Activated T-cell treated with anti-CD3 and anti-CD28 coated beads for 1 hour (primary cell): ENCODE results near the gene LGALS7B.
"Not testable (repeated sequence)": the region's sequence is repeated elsewhere in the genome, so short reads cannot be mapped to it uniquely, and the experiment has no call there.

ENCODE experiments used
- DNase-seq: peaks from one replicate; pipeline ENCODE4 v3.0.0-alpha.2; 2020; ENCODE audit warnings: low read depth

LGALS7B gene

DNA sequence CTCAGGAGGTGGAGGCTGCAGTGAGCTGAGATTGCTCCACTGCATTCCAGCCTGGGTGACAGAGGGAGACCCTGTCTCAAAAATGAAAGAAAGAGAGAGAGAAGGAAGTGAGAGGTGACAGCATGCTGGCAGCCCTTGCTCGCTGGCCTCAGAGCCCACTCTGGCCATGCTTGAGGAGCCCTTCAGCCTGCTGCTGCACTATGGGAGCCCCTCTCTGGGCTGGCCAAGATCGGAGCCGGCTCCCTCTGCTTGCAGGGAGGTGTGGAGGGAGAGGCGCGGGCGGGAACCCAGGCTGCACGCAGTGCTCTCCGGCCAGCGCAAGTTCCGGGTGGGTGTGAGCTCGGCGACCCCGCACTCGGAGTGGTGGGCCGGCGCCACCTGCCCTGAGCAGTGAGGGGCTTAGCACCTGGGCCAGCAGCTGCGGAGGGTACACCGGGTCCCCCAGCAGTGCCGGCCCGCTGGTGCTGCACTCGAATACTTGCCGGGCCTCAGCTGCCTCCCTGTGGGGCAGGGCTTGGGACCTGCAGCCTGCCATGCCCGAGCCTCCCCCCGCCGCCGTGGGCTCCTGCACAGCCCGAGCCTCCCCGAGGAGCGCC, 32.3 kb downstream of the LGALS7B start:
- not testable (repeated sequence) for DNase-seq

DNA sequence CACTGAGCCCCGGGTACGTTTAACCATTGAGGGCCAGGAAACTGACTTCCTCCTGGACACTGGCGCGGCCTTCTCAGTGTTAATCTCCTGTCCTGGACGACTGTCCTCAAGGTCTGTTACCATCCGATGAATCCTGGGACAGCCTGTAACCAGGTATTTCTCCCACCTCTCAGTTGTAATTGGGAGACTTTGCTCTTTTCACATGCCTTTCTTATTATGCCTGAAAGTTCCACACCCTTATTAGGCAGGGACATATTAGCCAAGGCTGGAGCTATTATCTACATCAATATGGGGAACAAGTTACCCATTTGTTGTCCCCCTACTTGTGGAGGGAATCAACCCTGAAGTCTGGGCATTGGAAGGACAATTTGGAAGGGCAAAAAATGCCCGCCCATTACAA, 36.9 kb downstream of the LGALS7B start:
- DNase-seq, result not testable (repeated sequence)

DNA sequence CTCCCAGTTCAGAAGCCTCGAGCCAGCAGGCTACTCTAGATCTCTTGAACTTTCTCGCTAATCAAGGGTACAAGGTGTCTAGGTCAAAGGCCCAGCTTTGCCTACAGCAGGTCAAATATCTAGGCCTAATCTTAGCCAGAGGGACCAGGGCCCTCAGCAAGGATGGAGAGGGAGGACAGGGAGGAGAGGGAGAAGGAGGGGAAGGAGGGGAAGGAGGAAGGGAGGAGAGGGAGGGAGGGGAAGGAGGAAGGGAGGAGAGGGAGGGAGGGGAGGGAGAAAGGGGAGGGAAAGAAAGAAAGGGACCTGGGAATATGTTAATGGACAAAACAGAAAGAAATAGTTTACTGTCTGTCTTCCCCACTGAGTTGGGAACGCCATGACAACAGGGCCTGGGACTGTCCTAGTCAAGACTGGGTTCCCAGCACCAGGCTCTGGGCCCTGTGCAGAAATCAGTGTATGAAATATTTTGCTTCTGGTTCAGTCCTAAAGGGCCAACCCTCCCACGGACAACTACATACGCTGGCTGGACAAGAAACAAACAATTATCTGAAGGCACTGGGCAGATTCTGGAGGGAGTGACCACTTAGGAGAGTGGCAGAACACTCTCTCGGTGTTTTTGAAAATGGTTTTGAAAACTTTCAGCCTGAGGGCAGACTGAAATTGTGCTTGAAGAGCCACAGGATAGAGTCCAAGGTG, 38.0 kb downstream of the LGALS7B start:
- no peak for DNase-seq

DNA sequence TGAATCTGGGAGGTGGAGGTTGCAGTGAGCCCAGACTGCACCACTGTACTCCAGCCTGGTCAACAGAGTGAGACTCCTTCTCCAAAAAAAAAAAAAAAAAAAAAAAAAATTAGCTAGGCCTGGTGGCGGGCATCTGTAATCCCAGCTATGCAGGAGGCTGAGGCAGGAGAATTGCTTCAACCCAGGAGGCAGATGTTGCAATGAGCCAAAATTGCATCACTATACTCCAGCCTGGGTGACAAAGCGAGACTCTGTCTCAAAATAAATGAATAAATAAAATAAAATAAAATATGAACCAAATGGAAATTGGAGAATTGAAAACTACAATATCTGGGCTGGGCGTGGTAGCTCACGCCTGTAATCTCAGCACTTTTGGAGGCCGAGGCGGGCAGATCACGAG, 40.2 kb downstream of the LGALS7B start:
- DNase-seq, result not testable (repeated sequence)

DNA sequence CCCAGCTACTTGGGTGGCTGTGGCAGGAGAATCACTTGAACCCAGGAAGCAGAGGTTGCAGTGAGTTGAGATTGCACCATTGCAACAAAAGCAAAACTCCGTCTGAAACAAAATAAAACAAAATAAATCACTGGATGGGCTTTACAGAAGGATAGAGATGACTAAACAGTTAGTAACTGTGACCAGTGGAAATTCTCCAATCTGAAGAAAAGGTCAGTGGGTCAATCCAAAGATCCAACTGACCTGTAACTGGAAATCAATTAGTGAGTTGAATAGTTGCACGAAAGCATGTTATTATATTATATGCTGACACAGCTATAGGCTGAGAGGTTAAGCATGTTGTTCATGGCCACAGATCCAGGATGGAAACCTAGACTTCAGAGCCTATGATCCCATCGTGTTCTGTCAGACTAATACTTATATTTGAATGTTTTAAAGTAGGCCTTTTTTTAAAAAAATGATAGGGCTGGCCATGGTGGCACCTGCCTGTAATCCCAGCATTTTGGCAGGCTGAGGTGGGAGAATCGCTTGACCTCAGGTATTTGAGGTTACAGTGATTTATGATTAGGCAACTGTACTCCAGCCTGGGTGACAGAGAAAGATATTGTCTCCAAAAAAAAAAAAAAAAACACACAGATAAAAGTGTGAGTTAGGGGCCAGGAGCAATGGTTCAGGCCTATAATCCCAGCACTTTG, 41.2 kb downstream of the LGALS7B start:
- no peak for DNase-seq

DNA sequence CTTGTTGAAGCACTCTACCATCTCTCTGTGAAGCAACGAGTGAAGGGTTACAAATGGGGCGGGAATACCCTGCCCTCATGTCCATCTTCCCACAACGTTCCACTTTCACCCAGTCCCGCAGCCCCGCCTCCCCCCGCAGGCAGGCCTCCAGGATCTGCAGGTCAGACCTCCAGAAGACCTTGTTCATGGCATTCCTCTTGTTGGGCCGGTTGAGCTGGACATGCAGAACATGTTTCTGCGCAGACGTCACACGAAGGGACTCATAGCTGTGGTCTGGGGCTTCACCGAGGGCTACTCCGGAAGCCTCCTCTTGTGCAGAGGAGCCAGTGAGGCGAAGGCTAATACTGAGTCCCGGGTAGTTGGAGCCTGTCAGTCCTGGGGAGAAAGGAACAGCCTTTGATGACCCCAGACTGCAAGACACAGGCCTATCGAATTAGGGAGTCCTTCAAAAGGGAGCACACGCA, 42.2 kb downstream of the LGALS7B start:
- no peak for DNase-seq

DNA sequence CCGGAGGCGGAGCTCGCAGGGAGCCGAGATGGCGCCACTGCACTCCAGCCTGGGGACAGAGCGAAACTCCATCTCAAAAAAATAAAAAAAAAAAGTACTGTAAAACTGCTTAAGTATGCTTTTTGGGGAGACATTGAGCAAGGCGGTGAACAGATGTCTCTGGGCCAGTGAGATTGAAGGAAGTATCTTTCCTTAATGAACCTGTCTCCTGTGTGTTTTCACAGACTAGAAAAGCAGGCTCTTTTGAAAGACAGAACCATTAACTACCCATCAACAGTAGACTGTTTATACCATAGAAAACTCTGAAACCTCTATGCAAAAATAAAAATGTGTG, 44.1 kb downstream of the LGALS7B start:
- DNase-seq, result no peak

DNA sequence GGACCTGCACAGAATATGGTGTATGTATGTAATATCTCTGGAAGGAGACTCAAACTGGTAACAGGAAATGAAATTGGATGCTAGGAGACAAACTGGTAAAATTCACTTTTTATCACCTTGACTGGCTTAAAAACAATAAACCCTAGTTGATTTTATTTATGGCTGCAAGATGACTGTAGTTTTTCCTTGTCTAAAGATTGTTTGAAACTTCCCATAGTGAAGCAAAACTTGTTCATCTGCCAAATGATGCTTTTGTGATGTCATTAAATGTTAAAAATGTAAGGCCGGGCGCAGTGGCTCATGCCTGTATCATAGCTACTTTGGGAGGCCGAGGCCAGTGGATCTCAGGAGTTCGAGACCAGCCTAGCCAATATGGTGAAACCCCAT, 45.1 kb downstream of the LGALS7B start:
- DNase-seq, result no peak

DNA sequence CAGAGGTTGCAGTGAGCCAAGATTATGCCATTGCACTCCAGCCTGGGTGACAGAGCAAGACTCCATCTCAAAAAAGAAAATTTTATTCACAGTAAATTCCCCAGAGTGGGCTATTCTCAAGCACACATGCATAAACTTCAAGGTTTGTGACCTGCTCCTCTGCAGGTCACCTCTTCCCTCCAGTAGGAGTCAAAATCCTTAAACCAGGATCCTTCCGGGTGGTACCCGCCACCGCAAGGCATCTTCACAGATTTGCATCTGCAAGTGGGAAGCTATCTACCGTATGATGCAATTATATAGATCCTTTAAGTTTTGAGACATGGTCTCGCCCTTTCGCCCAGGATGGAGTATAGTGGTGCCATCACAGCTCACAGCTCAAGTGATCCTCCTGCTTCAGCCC, 45.6 kb downstream of the LGALS7B start:
- DNase-seq, result no peak

DNA sequence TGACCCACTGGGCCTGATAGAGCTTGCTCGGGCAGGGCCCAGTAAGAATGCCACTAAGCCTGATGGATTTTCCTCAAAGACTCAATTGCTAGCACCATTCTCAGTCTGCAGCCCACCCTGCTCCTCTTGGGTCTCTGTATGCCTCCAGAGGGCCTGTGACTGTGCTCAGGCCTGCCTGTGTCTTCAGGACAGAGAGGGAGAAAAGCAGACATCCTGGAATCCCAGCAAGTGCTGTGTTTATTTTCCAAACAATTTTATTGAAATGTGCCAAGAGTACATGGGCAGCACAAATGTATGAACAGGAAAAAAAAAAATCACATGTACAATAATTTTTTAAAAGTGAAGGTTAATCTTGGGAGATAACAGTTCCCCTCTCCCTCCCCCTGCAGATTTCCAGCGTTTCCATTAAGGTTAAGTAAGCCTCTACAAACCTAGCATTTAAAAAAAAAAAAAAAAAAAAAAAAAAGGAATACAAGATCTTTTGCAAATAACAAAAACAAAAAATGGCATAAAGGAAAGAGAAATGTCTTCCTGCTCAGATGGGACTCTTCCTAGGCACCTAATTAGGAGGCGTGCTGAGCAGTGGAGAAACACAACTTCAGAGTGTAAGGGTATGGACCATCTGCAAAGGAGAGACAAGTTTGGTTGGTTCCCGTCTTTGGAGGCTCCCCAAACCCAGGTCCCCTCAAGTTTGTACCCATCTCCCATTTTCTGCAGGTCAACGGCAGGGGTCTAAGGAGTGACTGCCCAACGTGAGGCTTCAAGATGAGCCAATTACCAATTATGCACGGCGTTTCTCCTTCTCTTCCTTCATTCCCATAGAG, 47.4 kb downstream of the LGALS7B start:
- no peak for DNase-seq

DNA sequence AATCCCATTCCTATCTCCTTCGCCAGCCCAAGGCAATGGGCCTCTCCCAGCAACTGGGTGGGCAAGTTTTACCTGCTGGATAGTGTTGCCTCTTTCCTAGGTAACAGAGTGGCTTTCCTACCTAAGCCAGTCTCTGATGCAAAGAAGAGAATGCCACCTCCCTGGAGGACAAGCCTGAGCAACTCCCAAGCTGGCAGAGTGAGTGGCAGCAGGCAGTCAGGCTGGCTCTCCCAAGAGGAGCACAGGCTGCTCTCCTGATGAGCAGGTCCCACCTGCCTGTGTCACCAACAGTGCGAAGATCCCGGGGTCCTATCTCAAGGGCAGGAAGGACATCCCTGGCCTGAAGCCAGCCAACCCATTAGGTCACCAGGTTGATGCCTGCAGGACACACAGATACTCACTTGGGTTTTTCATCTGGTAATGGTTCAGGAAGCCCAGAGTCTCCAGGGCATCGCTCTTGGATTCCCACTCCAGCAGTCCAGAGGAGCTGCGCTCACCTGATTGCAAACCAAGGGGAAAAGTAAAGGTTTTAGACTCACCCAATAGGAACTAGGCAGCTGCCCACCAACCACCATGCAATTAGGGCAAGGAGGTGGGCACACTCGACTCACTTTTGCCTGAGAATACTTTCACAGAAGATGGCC, 48.1 kb downstream of the LGALS7B start:
- no peak for DNase-seq

DNA sequence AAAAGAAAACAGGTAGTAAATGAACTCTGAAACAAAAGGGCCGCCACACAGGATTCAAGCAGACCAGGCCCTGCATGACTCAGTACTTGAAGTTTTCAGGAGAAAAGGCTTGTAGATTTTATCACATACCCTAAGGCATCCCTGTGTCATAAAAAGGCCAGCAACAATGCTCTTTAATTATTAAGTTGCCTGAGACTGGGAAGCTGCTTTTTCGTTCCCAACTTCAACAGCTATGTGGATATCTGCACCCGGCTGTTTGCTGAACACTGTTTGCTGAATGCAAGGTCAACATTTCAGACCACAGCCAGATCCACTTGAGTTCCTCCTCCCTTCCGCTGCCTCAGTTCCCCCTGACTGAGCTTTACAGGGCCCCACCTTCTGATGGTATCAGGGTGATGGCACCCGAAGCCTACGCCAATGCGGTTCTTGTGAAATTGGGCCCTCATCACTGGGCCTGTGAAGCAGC, 48.7 kb downstream of the LGALS7B start:
- no peak for DNase-seq

DNA sequence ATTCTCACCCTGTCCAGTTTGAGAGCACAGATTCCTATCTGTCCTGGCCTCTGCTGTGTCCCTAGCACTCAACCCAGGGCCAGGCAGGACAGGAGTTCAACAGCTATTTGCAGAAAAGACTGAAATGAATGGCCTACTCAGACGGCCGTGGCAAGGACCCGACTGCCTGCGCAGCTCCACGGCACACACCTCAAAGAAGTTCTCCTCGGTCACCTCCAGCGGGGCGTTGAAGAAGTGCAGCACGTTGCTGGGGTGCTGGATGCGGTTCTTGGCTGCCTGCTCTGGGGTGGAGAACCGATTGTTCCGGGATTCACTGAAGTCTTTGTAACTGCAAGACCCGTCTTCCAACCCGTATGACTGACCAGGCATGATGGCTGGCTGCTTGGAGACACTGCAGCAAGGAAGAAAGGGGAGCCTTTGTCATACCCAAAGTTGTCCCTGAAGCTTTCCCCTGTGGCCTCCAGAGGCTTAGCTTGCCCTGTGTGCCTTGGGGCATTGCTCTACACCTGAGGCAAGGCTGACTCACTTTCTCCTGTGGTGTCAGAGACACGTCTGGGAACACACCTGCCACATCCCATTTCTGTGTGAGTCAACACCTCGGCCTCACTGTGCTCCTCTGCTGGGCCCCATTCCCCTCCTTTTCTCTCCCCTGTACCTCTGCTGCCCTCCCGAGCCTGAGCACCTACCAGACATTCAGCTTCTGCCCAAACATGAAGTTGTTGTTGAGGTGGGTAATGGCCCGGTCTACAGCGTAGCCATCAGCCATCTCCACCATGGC, 49.4 kb downstream of the LGALS7B start:
- DNase-seq, result peak; percentile 24

DNA sequence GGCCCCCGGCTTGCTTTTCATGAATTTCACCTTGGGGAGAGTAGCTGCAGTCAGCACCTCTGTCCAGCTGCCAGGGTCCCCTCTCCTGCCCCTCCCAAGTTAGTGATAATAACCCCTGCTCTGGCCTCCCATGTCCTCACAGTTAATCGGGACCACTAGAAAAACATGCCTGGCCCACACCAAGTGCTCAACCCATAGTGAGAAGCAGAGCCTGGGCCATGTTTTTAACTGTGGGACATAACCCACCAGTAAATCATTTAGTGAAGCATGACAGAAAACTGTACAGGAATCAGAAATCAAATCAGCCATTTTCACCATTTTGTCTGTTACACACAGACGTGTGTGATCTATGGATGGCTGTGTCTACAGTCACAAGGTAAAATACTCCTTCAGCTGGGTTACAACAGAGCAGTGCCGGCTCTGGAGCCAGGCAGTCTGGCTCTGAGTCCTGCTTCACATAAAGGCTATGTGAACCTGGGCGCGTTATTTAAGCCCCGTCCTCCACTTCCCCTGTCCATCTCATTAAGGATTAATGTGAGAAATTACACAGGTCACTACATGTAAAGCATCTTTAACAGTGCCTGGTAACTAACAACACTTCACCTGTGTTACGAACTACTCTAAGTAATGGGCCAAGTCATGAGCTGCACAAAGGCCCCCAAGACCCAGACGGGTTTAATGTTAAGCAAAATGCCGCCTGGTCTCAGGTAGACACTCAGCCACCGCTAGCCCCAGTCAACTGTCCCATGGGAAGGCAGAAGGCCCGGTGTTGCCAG, 50.2 kb downstream of the LGALS7B start:
- DNase-seq, result no peak

DNA sequence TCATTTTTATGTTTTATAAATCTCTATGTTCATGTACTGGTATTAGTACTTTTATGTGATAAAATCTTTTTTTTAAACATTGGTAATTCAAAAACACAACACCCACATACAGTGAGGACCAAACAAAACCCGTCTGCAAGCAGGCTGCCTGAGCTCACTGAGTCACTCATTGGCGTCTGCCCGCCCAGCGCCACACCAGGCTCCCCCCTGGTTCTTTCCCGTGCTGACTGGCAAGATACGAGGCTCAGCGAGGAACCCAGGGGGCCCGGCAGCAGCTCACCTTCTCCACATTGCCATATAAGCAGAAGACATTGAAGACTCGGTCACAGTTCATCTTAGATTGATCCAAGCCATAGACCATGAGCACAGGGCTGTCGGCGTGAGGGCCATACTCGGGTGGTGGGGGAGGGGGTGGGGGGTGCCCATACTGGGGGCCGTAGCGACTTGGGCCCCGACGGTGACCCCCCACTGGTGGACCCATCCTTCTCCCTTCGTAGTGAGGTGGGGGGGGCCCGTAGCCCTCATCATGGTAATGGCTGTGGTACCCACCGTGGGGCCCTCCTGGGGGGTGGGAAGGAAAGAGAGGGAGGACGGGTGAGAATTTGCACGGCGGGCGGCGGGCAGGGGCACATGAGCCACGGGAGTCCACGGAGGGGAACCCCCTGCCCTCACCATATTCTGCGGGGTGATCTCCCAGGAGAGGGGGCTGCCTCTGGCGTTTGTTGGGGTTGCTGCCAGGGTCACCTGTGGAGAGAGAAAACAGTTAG, 51.0 kb downstream of the LGALS7B start:
- no peak for DNase-seq

DNA sequence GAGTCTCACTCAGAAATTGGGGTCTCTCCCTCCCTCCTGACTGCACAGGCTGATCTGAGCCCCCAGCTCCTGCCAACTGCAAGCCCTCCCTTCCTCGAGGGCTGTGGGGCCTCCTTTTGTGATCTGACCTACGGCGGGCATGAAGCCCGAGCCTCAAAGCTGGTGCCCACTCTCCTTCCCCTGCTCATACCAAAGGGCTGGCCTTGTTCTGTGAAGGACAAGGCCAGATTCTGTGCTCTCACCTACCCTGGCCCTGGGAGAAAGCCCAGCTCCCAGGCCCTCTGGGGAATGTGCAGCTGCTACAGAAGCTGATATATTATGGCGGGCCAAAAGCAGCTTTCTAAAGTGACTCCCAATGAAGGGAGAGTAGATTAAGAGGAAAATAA, 51.6 kb downstream of the LGALS7B start:
- no peak for DNase-seq
